Naive B cell (primary cell): Measurements from ENCODE around the gene UNC13B. TPM values are rescaled to one million over a fixed set of nuclear protein-coding genes. Genes with fewer than 3 reads are reported as not detected.

Source experiments
- ATAC-seq, 2 donors: fragments of 150-1000 bp; cut with Tn5 transposase; 2 replicates each; pipeline ENCODE4 v1.10.0; 2021; ENCODE audit warnings: low read depth in 2 of 2, mild to moderate bottlenecking in 2 of 2, moderate library complexity in 2 of 2
- DNase-seq: peaks from one replicate; pipeline ENCODE4 v3.0.0; 2022
- H3K27ac Mint-ChIP-seq, 6 donors: one replicate each; pipeline ENCODE4 v1.8.0; 2020 to 2022; ENCODE audit warnings: mild to moderate bottlenecking in 6 of 6, mixed read lengths in 6 of 6, moderate library complexity in 5 of 6, inconsistent platforms in 2 of 6
- H3K27me3 Mint-ChIP-seq, 3 donors: one replicate each; pipeline ENCODE4 v1.8.0; 2021 to 2022; ENCODE audit warnings: mixed read lengths in 3 of 3, mild to moderate bottlenecking in 1 of 3
- H3K36me3 Mint-ChIP-seq, 2 donors: one replicate each; pipeline ENCODE4 v1.8.0; 2020 to 2022; ENCODE audit warnings: mixed read lengths in 2 of 2, inconsistent platforms in 1 of 2, mild to moderate bottlenecking in 1 of 2
- H3K4me1 Mint-ChIP-seq, 3 donors: one replicate each; pipeline ENCODE4 v1.8.0; 2020 to 2022; ENCODE audit warnings: mixed read lengths in 3 of 3, inconsistent platforms in 1 of 3, mild to moderate bottlenecking in 1 of 3, moderate library complexity in 1 of 3
- H3K4me3 Mint-ChIP-seq, 8 donors: one replicate each; pipeline ENCODE4 v1.8.0; 2020 to 2022; ENCODE audit warnings: mild to moderate bottlenecking in 8 of 8, mixed read lengths in 8 of 8, moderate library complexity in 8 of 8, inconsistent platforms in 2 of 8
- H3K9me3 Mint-ChIP-seq, 7 donors: one replicate each; pipeline ENCODE4 v1.8.0; 2020 to 2022; ENCODE audit warnings: mixed read lengths in 7 of 7, mild to moderate bottlenecking in 5 of 7, inconsistent platforms in 2 of 7, moderate library complexity in 1 of 7
- polyA plus RNA-seq, 6 donors: library from polyadenylated mRNA; unstranded; fragments of 300-500 nt; fragmentation: Illumina TruSeq; gene quantifications; one replicate each; pipeline ENCODE4 v1.2.3, GENCODE V29; 2021; ENCODE audit warnings: low read depth in 6 of 6

The UNC13B gene
- under 1 TPM in 1 of 6 donors, not detected in 5; 0.12 TPM for polyA plus RNA-seq

DNA sequence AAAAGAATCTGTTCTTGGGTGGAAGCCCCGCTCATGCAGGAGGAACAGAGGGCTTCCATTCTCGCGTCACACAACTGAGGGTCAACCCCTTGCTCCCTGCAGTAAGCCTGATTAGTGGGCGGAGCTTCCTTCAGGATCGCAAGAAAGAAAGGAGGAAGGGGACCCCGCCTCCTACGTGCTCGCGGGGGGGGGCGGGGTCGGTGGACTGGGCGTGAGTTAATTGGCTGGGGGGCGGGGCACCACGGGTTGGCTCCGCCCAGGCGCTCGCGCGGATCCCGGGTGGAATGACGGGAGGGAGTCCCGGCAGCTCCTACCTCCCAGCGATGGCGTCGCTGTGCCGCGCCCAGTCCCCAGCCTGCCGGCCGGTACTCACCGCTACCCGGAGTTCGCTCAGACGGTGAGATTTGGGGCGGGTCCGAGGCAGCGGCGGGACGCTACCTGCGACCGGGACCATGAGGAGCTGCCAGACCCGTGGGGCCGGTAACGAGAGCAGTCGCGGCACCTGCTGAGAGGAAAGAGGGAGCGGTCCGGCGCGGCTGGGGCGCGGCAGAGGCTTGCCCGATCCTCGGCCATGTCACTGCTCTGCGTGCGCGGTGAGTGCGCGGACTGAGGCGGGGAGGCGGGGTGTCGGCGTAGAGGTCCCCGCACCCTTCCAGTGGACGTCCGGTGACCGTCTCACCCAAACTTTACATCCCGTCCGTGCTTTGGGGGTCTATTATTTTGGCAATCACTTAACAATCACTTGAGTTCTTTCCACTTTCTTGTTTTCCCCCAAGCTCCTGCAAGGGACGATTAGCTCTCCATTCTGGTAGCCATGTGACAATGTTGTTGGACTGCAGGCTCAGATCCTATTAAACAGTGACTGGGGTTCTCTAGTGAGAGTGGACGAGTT, at the start of gene UNC13B:
Gene UNC13B, plus strand, starts transcription at position 297 of the 892 bp plus-strand sequence. Its CDS starts 275 bp downstream, at position 572.
- Mint-ChIP-seq H3K36me3 (no peaks in the 10 kb centered on the region), H3K27me3 (peaks cover 0 to 7% (median 6%) of the 10 kb centered on the region in 3 donors), H3K4me1 (peaks cover 12 to 33% (median 13%) of the 10 kb centered on the region in 3 donors), H3K4me3 (peak within 1 kb of the TSS; percentile 85 to 98 (median 93)), H3K9me3 (no peaks in the 10 kb centered on the region), H3K27ac (peak within 1 kb of the TSS; percentile 21 to 72 (median 46))
- DNase-seq: peak; percentile 67
- peak; percentile 82 to 85 for ATAC-seq

DNA sequence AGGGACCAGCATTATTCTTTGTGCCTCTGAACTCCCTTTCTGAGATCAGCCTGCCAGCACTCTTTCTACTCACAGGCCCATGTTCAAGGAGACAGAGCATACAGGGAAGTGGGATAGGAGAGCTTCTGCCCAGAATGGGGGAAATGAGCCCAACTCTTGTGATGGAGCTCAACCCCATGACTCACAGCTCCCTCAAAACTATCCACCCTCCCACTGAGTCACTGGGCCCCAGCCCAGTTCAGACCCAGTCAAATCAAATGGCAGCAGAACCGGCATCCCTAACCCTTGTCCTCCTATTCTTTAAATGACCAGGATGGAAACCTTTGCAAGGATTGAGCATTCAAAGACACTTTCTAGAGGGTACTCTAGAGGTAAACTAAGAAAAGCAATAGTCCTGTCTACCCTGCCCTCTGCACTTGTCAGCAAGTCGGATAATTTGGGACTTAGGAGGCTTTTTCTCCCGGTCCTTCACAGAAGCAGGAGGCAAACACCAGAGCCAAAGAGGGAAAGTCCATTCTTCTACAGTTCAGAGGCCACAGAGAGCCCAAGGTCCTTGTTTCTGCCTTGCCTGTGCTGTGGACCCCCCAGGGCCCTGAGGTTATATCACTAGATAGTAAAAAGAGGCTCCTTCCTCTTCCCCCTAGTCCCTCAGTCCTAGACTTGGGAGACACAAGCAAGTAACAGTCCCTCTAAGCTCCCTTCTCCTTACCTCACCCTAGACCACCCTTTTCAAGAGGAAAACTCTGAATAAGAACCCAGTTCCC, 49.4 kb upstream of the UNC13B start:
- Mint-ChIP-seq H3K9me3 (peaks cover 0 to 3% (median 0%) of the 10 kb centered on the region in 7 donors), H3K27ac (peak overlapping the region; percentile 66 to 92 (median 86)), H3K4me1 (peaks cover 52 to 57% (median 56%) of the 10 kb centered on the region in 3 donors), H3K27me3 (no peaks in the 10 kb centered on the region), H3K36me3 (no peaks in the 10 kb centered on the region), H3K4me3 (peak overlapping the region; percentile 1 to 91 (median 80))
- ATAC-seq (no peak), DNase-seq (no peak)

DNA sequence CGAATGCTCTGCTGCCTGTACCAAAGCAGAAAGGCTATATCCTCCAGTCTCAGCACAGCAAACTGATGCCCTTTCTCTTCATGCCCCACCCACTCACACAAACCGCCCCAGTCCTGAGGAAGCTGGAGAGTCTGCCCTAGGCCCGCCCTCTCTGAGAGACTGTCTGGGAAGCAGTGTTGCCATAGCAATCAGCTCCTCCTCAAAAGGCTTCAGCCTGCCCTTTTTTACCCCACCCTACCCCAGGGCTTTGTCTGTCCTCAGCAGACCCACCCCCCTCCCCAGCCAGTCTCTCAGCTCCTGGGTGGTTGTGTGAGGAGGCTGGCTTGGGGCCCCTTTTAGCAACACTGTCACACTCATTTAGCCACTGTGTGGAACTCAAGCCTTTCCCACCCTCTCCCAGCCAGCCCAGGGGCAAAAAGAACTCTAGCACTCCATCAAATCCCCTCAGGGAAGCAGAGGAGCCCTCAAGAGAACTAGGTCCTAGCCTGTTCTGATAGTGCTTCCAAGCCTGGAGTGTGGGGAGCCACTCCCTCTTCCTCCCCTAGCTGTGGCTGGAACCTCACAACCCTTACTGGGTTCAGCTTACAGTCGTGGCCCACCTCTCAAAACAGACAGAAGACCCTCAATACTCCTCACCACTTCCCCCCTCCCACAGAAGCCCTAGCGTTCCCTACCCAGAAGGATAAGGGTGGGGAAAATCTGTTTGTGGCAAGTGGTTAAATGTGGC, 47.5 kb upstream of the UNC13B start:
- Mint-ChIP-seq H3K4me1 (peaks cover 52 to 57% (median 56%) of the 10 kb centered on the region in 3 donors), H3K4me3 (peak overlapping the region; percentile 42 to 98 (median 94)), H3K9me3 (peaks cover 0 to 3% (median 0%) of the 10 kb centered on the region in 7 donors), H3K27me3 (no peaks in the 10 kb centered on the region), H3K27ac (peak overlapping the region in 5 of 6 donors; percentile 89 to 93 (median 90)), H3K36me3 (no peaks in the 10 kb centered on the region)
- ATAC-seq (no peak), DNase-seq (peak; percentile 19)

DNA sequence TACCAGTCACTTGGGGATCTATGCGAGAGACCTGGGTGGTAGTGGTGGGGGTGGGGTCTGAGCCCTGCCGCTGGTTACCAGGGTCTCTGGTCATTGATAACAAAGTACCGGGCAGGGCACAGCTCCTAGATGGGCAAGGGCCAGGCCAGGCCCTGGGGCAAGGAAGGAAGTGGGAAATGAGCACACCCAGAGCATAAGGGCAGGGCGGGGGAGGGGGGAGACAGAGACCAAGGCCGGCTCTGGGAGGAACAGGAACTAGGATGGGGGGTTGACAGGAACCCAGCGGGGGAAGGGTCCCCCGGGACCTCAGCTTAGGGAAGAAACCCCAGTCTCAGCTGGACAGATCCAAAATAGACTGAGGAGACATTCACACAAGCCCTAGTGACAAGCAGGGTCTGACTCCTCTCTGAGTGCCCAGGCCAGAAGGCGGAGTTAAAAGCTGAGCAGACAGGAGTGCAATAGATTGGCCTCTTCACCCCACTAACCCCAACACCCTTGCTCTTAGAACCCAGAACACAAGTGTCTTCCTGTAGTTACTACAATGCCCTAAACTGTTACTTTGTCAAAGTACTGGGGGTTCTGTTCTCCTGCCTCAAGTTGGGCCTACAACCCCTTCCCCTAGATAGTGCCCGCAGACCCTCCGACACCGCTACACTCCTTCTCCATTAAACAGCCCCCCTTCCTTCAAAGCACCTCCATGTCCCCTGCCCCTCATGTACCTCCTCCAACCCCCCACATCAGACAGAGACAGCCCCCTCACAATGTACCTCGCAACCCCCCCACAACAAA, 46.8 kb upstream of the UNC13B start:
- Mint-ChIP-seq H3K9me3 (peaks cover 0 to 3% (median 0%) of the 10 kb centered on the region in 7 donors), H3K4me3 (peak overlapping the region; percentile 85 to 98 (median 96)), H3K27me3 (no peaks in the 10 kb centered on the region), H3K36me3 (no peaks in the 10 kb centered on the region), H3K4me1 (peaks cover 52 to 57% (median 56%) of the 10 kb centered on the region in 3 donors), H3K27ac (peak overlapping the region in 5 of 6 donors; percentile 89 to 99 (median 92))
- DNase-seq (peak; percentile 25), ATAC-seq (no peak)

DNA sequence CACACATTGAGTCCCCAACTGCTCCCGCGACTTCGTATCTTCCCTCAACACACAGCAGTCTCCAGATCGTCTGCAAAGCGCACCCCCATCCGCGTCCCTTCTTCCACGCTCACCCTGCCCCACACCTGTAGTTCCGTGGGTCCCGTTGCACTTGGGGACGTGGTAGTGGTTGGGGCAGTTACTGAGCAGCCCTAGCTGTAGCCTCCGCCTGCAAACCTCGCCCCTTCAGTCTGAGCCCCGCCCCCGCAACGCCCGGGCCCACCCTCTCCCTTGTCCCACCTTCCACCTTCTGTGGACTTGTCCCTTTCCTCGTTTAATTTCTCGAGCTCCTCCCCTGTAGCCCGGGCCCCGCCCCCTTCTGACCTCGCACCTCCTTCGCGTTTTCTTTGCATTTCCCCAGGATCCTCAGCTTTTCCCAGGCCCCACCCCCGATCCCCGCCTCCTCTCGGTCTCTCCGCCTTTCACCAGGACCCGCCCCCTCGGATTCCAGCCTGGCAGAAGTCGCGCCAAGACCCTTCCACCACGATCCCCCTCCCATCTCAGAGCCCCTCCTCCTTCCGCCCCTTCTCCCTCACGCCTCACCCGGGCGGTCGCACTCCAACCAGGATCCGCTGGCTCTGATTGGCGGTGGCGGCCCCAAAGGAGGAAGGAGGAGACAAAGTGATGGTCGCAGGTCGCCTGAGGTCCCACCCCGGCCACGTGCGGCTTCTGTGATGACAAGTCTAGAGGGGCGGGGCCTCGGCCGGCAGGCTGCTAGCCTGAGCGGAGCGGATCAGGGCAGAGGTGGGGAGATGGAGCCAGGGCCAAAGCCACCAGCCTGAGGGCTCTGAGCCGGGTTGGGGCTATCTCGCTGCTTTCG, 45.9 kb upstream of the UNC13B start, which contains the start of gene ATOSB:
Gene ATOSB, minus strand, starts transcription at position 183 of the 859 bp plus-strand sequence. CDS start 7,588 bp downstream, outside the sequence.
- DNase-seq (peak; percentile 93), ATAC-seq (peak; percentile 74 to 77)
- Mint-ChIP-seq H3K4me1 (peaks cover 48 to 52% (median 49%) of the 10 kb centered on the region in 3 donors), H3K4me3 (peak within 1 kb of the TSS; percentile 85 to 98 (median 96)), H3K27me3 (no peaks in the 10 kb centered on the region), H3K27ac (peak within 1 kb of the TSS; percentile 89 to 99 (median 96)), H3K36me3 (no peaks in the 10 kb centered on the region), H3K9me3 (peaks cover 0 to 3% (median 0%) of the 10 kb centered on the region in 7 donors)

DNA sequence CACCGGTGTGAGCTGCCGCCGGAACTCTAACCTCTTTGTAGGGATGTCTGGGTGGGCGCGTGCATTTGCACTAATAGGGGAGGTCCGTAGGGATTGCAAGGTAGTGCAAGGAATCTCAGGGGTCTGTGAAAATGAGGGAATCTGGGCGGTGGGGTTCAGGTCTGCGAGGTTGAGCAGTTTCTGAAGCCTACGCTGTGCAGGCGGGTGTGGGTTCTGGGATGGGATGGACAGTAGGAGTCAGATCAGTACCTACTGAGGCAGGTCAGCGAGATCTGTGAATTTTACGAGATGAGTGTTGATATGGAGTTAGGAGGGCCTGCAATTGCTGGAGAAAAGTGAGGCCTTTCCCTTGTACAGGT, 45.3 kb upstream of the UNC13B start:
- Mint-ChIP-seq H3K27me3 (no peaks in the 10 kb centered on the region), H3K4me1 (peaks cover 42 to 48% (median 43%) of the 10 kb centered on the region in 3 donors), H3K36me3 (no peaks in the 10 kb centered on the region), H3K9me3 (peaks cover 0 to 3% (median 0%) of the 10 kb centered on the region in 7 donors), H3K4me3 (peak overlapping the region; percentile 85 to 98 (median 96)), H3K27ac (peak overlapping the region; percentile 89 to 99 (median 95))
- ATAC-seq: no peak
- DNase-seq: no peak

DNA sequence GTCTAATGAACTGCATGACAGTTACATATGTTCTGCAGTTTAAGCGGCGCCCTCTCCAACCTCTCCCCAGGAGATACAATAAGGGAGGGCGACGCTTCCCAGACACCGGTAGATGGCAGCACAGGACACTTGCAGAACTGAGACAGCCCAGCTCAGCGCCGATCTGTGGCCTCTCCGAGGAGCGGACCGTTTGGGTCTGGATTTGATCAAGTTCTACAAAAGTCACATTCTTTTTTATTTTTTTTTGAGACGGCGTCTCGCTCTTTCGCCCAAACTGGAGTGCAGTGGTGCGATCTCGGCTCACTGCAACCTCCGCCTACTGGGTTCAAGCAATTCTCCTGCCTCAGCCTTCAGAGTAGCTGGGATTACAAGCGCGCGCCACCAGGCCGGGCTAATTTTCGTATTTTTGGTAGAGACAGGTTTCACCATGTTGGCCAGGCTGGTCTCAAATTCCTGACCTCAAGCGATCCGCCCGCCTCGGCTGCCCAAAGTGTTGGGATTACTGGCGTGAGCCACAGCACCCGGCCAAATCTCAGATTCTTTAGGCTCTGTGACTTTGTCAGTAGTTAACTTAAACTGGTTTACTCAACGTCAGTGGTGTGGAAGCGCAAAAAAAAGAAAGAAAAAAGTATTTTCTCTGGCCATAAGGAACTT, 44.8 kb upstream of the UNC13B start:
- no peaks in the 10 kb centered on the region for H3K36me3 Mint-ChIP-seq

DNA sequence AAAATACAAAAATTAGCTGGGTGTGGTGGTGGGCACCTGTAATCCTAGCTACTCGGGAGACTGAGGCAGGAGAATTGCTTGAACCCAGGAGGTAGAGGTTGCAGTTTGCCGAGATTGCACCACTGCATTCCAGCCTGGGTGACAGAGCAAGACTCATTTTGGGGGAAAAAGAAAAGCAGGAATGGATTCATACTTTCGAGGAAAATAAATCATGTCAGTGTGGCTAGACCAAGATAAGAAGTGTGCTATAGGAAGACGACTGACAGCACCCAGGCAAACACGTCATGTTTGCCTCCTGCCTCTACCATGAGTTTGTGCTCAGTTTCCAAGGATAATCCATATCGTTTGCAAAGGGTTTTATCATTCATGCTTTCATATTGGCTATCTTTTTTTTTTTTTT, 26.9 kb upstream of the UNC13B start:
- DNase-seq (no peak), ATAC-seq (no peak)
- Mint-ChIP-seq H3K27me3 (peaks cover 4 to 23% (median 9%) of the 10 kb centered on the region in 3 donors), H3K27ac (no peak overlapping the region), H3K4me1 (no peaks in the 10 kb centered on the region), H3K9me3 (peaks cover 0 to 17% (median 4%) of the 10 kb centered on the region in 7 donors), H3K4me3 (no peak overlapping the region), H3K36me3 (no peaks in the 10 kb centered on the region)

More for the DNA sequence above, 44.8 kb upstream of the UNC13B start:
- Mint-ChIP-seq H3K4me3 (peak overlapping the region; percentile 85 to 98 (median 96)), H3K27ac (peak overlapping the region; percentile 89 to 99 (median 95)), H3K4me1 (peaks cover 37 to 43% (median 37%) of the 10 kb centered on the region in 3 donors), H3K27me3 (no peaks in the 10 kb centered on the region), H3K9me3 (peaks cover 0 to 2% (median 0%) of the 10 kb centered on the region in 7 donors)
- DNase-seq: peak; percentile 87
- ATAC-seq: peak; percentile 74

DNA sequence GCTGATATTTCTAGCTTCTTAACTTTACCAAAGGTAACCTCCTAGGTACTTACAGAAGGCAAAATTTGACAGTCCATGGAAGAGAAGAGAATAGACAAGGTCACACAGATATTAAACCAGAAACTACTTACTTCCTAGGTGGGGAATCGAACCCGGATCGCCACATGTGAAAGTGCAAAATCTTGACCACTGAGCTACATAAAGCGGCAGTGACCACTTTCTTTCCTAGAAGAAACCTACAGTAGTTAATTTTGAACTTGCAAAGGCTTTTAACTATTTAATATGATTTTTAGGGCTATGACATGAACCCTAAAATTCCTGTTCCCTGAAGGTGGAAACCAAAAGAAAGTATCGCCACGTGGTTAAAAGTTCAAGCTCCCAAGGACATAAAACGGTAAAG, 25.8 kb upstream of the UNC13B start:
- peaks cover 4 to 23% (median 9%) of the 10 kb centered on the region in 3 donors for H3K27me3 Mint-ChIP-seq
- H3K9me3 Mint-ChIP-seq: peaks cover 0 to 13% (median 6%) of the 10 kb centered on the region in 7 donors
- ATAC-seq (no peak), DNase-seq (no peak)
- no peak overlapping the region for H3K27ac Mint-ChIP-seq
- H3K4me3 Mint-ChIP-seq: no peak overlapping the region
- H3K4me1 Mint-ChIP-seq: no peaks in the 10 kb centered on the region
- H3K36me3 Mint-ChIP-seq: peaks cover 0 to 5% of the 10 kb centered on the region in 2 donors

DNA sequence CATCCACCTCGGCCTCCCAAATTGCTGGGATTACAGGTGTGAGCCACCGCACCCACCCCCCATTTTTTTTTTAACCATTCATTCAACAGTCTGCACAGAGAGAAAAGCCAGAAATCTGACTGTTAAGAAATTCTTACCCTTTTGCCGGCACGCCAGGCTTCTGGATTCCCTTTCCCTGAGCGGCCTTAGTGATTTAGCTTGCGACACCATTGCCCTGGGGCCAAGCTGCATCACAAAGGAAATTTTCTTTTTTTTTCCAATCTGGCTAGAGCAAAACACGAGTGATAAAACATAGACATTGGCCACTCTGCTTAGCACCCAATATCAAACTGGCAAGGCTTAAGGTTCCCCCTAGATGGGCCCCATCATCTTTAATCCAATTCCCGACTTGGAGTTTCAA, 24.9 kb upstream of the UNC13B start:
- H3K27me3 Mint-ChIP-seq: peaks cover 4 to 23% (median 9%) of the 10 kb centered on the region in 3 donors
- H3K36me3 Mint-ChIP-seq: peaks cover 0 to 7% of the 10 kb centered on the region in 2 donors
- no peaks in the 10 kb centered on the region for H3K4me1 Mint-ChIP-seq
- H3K4me3 Mint-ChIP-seq: no peak overlapping the region
- no peak overlapping the region for H3K27ac Mint-ChIP-seq
- DNase-seq (no peak), ATAC-seq (no peak)
- peaks cover 0 to 18% (median 10%) of the 10 kb centered on the region in 7 donors for H3K9me3 Mint-ChIP-seq

DNA sequence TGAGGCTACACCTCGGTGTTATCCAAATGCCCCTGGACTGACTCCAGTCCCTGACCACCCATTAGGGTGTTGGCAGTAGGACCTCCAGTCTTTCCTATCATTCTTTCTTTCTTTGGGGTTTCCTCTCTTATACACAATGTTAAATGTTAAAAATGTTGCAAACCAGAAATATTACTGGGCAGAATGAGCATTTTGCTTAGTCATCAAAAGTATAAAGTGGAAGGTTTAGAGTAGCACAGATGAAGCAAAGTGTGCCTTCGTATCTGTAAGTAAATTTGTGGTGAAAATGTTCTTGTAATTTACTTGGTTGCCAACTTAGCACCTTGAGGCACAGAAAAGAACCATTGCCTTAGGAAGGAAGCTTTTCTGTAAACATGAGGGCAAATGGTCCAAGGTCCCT, 21.7 kb upstream of the UNC13B start:
- DNase-seq (no peak), ATAC-seq (no peak)
- peaks cover 0 to 14% (median 4%) of the 10 kb centered on the region in 3 donors for H3K27me3 Mint-ChIP-seq
- no peak overlapping the region for H3K27ac Mint-ChIP-seq
- H3K36me3 Mint-ChIP-seq: peaks cover 0 to 7% of the 10 kb centered on the region in 2 donors
- peaks cover 0 to 38% (median 22%) of the 10 kb centered on the region in 7 donors for H3K9me3 Mint-ChIP-seq
- no peaks in the 10 kb centered on the region for H3K4me1 Mint-ChIP-seq
- no peak overlapping the region for H3K4me3 Mint-ChIP-seq
